IMR-90 (cell line): ENCODE data around the gene PRKCH. TPM values are rescaled to one million over a fixed set of nuclear protein-coding genes. Genes with fewer than 3 reads are reported as not detected.

Experiments used
- ATAC-seq: fragments of 200-7000 bp; cut with Tn5 transposase; 2 replicates; pipeline ENCODE4 v1.9.1; 2020; ENCODE audit warnings: low read depth, mild to moderate bottlenecking, moderate library complexity
- BruUV-seq: library from RNA; stranded (reverse); fragments of 400-500 nt; replicated peaks from 2 replicates; lab custom pipeline; 2021; lab: Mats Ljungman, UMichigan
- CTCF ChIA-PET: fragments of 300-600 bp; formaldehyde crosslinking; extraction: SDS; loops from one replicate; lab custom pipeline; 2021; ENCODE audit warnings: antibody characterized with exemption; lab: Yijun Ruan, JAX
- POLR2A ChIA-PET: fragments of 300-600 bp; sonication (Branson Sonifier 250); formaldehyde crosslinking; loops from one replicate; lab custom pipeline; 2022; ENCODE audit warnings: antibody characterized with exemption; ENCODE audit not compliant: unreplicated experiment; lab: Charles Lee
- DNase-seq: peaks from one replicate; pipeline ENCODE4 v3.0.0; 2013
- H2AFZ ChIP-seq: replicated peaks from 2 replicates; pipeline ENCODE3; 2013; ENCODE audit warnings: low read length, mild to moderate bottlenecking; ENCODE audit not compliant: poor library complexity
- H2AK5ac ChIP-seq: 2 replicates; pipeline ENCODE4 v1.6.1; 2013; ENCODE audit warnings: low read depth, low read length, inconsistent platforms
- H2AK9ac ChIP-seq: replicated peaks from 2 replicates; pipeline ENCODE3; 2013; ENCODE audit warnings: mild to moderate bottlenecking, low read depth, low read length, moderate library complexity; ENCODE audit not compliant: poor library complexity
- H2BK120ac ChIP-seq: 2 replicates; pipeline ENCODE4 v1.6.1; 2013; ENCODE audit warnings: low read depth, low read length, inconsistent platforms
- H2BK15ac ChIP-seq: 3 replicates; pipeline ENCODE4 v1.6.1; 2013; ENCODE audit warnings: low read depth, low read length, inconsistent platforms
- H2BK20ac ChIP-seq: 2 replicates; pipeline ENCODE4 v1.6.1; 2013; ENCODE audit warnings: low read depth, mild to moderate bottlenecking, inconsistent platforms, low read length, moderate library complexity
- H2BK5ac ChIP-seq: 2 replicates; pipeline ENCODE4 v1.6.1; 2013; ENCODE audit warnings: mild to moderate bottlenecking, low read depth, low read length, inconsistent platforms; ENCODE audit not compliant: poor library complexity, severe bottlenecking
- H3K14ac ChIP-seq: replicated peaks from 2 replicates; pipeline ENCODE4 v1.6.1; 2013; ENCODE audit warnings: low read depth, low read length, inconsistent platforms
- H3K18ac ChIP-seq: 2 replicates; pipeline ENCODE4 v1.6.1; 2013; ENCODE audit warnings: low read depth, low read length, control low read depth
- H3K23ac ChIP-seq: 2 replicates; pipeline ENCODE4 v1.6.1; 2013; ENCODE audit warnings: low read depth, low read length, inconsistent platforms
- H3K27ac ChIP-seq: 2 replicates; pipeline ENCODE4 v1.5.1; 2013; ENCODE audit warnings: mild to moderate bottlenecking, control low read depth, low read length; ENCODE audit not compliant: insufficient read depth
- H3K27me3 ChIP-seq: 2 replicates; pipeline ENCODE4 v1.6.1; 2013; ENCODE audit warnings: low read length; ENCODE audit not compliant: control insufficient read depth, insufficient read depth
- H3K36me3 ChIP-seq: 2 replicates; pipeline ENCODE4 v1.6.1; 2013; ENCODE audit warnings: low read length, mixed read lengths; ENCODE audit not compliant: control insufficient read depth, insufficient read depth
- H3K4ac ChIP-seq: 2 replicates; pipeline ENCODE4 v1.6.1; 2013; ENCODE audit warnings: low read depth, low read length, inconsistent platforms
- H3K4me1 ChIP-seq: 2 replicates; pipeline ENCODE4 v1.6.1; 2013; ENCODE audit warnings: low read length, mixed read lengths; ENCODE audit not compliant: control insufficient read depth, insufficient read depth
- H3K4me2 ChIP-seq: 2 replicates; pipeline ENCODE4 v1.6.1; 2013; ENCODE audit warnings: low read depth, mild to moderate bottlenecking, control low read depth, low read length, moderate library complexity
- H3K4me3 ChIP-seq: 2 replicates; pipeline ENCODE4 v1.5.1; 2013; ENCODE audit warnings: low read depth, mild to moderate bottlenecking, control low read depth, low read length, moderate library complexity; ENCODE audit not compliant: insufficient read depth
- H3K56ac ChIP-seq: 2 replicates; pipeline ENCODE4 v1.6.1; 2013; ENCODE audit warnings: low read length, inconsistent platforms; ENCODE audit not compliant: insufficient read depth; ENCODE audit errors: extremely low read depth
- H3K79me1 ChIP-seq, 2 experiments: 2 replicates each; pipeline ENCODE4 v1.6.1; 2013; ENCODE audit warnings: low read length in 2 of 2, inconsistent platforms in 1 of 2, low read depth in 1 of 2
- H3K9ac ChIP-seq: 2 replicates; pipeline ENCODE4 v1.6.1; 2013; ENCODE audit warnings: low read depth, low read length, control low read depth
- H3K9me1 ChIP-seq: 2 replicates; pipeline ENCODE4 v1.6.1; 2013; ENCODE audit warnings: low read length, inconsistent platforms; ENCODE audit not compliant: insufficient read depth
- H3K9me3 ChIP-seq: 2 replicates; pipeline ENCODE4 v1.6.1; 2013; ENCODE audit warnings: low read length; ENCODE audit not compliant: control insufficient read depth, insufficient read depth
- H4K20me1 ChIP-seq: 2 replicates; pipeline ENCODE4 v1.6.1; 2013; ENCODE audit warnings: low read length, inconsistent platforms; ENCODE audit not compliant: insufficient read depth
- H4K5ac ChIP-seq: 2 replicates; pipeline ENCODE4 v1.6.1; 2013; ENCODE audit warnings: mild to moderate bottlenecking, low read depth, low read length, control low read depth
- H4K8ac ChIP-seq, 2 experiments: 2 replicates each; pipeline ENCODE4 v1.6.1; 2013; ENCODE audit warnings: low read depth in 2 of 2, low read length in 2 of 2, control low read depth in 1 of 2, inconsistent platforms in 1 of 2
- H4K91ac ChIP-seq: 2 replicates; pipeline ENCODE4 v1.6.1; 2013; ENCODE audit warnings: low read depth, low read length, inconsistent platforms; ENCODE audit not compliant: insufficient read depth
- BHLHE40 ChIP-seq: fragments of 150-350 bp; IDR thresholded peaks from 2 replicates; pipeline ENCODE4 v1.6.1; 2016; ENCODE audit warnings: mild to moderate bottlenecking, low read depth, low read length
- CEBPB ChIP-seq: IDR thresholded peaks from 2 replicates; pipeline ENCODE4 v1.6.1; 2012; ENCODE audit warnings: low read depth, low read length, improper control_type of control experiment
- CHD1 ChIP-seq: IDR thresholded peaks from 2 replicates; pipeline ENCODE4 v1.6.1; 2012; ENCODE audit warnings: low read depth, low read length, improper control_type of control experiment
- CTCF ChIP-seq: conservative IDR thresholded peaks from 2 replicates; pipeline ENCODE4 v1.5.1; 2012; ENCODE audit warnings: mild to moderate bottlenecking, low read depth, low read length, improper control_type of control experiment
- ELK1 ChIP-seq: fragments of 150-350 bp; IDR thresholded peaks from 2 replicates; pipeline ENCODE4 v1.6.1; 2016; ENCODE audit warnings: low read depth, mild to moderate bottlenecking, low read length, moderate library complexity, borderline replicate concordance
- FOS ChIP-seq: fragments of 150-350 bp; IDR thresholded peaks from 2 replicates; pipeline ENCODE4 v1.6.1; 2016; ENCODE audit warnings: low read depth, low read length
- MAFK ChIP-seq: IDR thresholded peaks from 2 replicates; pipeline ENCODE4 v1.6.1; 2012; ENCODE audit warnings: low read depth, low read length, improper control_type of control experiment
- MAZ ChIP-seq: IDR thresholded peaks from 2 replicates; pipeline ENCODE4 v1.6.1; 2012; ENCODE audit warnings: low read depth, mild to moderate bottlenecking, low read length, improper control_type of control experiment, moderate library complexity, borderline replicate concordance
- MXI1 ChIP-seq: IDR thresholded peaks from 2 replicates; pipeline ENCODE4 v1.6.1; 2012; ENCODE audit warnings: low read depth, mild to moderate bottlenecking, low read length, moderate library complexity, borderline replicate concordance
- NFE2L2 ChIP-seq: fragments of 150-350 bp; IDR thresholded peaks from 2 replicates; pipeline ENCODE4 v1.6.1; 2016; ENCODE audit warnings: low read depth, mild to moderate bottlenecking, low read length
- POLR2A ChIP-seq: IDR thresholded peaks from 2 replicates; pipeline ENCODE4 v1.6.1; 2012; ENCODE audit warnings: mild to moderate bottlenecking, low read depth, low read length
- RAD21 ChIP-seq: IDR thresholded peaks from 2 replicates; pipeline ENCODE4 v1.6.1; 2012; ENCODE audit warnings: low read length, improper control_type of control experiment
- RCOR1 ChIP-seq: IDR thresholded peaks from 2 replicates; pipeline ENCODE4 v1.6.1; 2012; ENCODE audit warnings: mild to moderate bottlenecking, low read length, improper control_type of control experiment; ENCODE audit not compliant: insufficient replicate concordance
- RFX5 ChIP-seq: IDR thresholded peaks from 2 replicates; pipeline ENCODE4 v1.8.0; 2012; ENCODE audit warnings: low read depth, mild to moderate bottlenecking, low read length, moderate library complexity
- SMC3 ChIP-seq: fragments of 150-350 bp; IDR thresholded peaks from 2 replicates; pipeline ENCODE4 v1.6.1; 2016; ENCODE audit warnings: low read depth, mild to moderate bottlenecking, antibody characterized with exemption, low read length, moderate library complexity
- WGBS, 2 experiments: methylation state at CpG; one replicate each; pipeline versions ENCODE4 v1.1.5 to v1.1.7; 2013; ENCODE audit warnings: missing lambda C conversion rate in 2 of 2; ENCODE audit not compliant: insufficient read length in 1 of 2; ENCODE audit errors: extremely low coverage in 2 of 2; 5-methylcytosine and 5-hydroxymethylcytosine counted together
- dilution Hi-C: fragments of 300-500 bp; cut with HindIII; formaldehyde crosslinking; loops from one replicate; pipeline ENCODE4 v1.14.3; 2018; ENCODE audit warnings: low sequenced_read_pairs; ENCODE audit not compliant: unreplicated experiment
- in situ Hi-C: fragments of 300-500 bp; cut with MboI; formaldehyde crosslinking; loops from 3 replicates; pipeline ENCODE4 v1.14.3; 2019; ENCODE audit warnings: low sequenced_read_pairs, inconsistent platforms, mixed read lengths
- intact Hi-C: fragments of 100-400 bp; cut with micrococcal nuclease; formaldehyde crosslinking; loops from 2 replicates; pipeline ENCODE4 v1.10.0; 2022
- polyA plus RNA-seq, 3 experiments: library from polyadenylated mRNA; depleted of rRNA; stranded (reverse); fragments of >200 nt; gene quantifications; 2 replicates each; pipeline ENCODE4 v1.2.3, GENCODE V29; 2012; ENCODE audit warnings: low replicate concordance in 1 of 3
- total RNA-seq: library from RNA; depleted of rRNA; stranded (reverse); fragments of >200 nt; gene quantifications from 2 replicates; pipeline ENCODE4 v1.2.3, GENCODE V29; 2012
- TF ChIP-seq, protein P1 (sequence below): fragments of 150-350 bp; IDR thresholded peaks from 2 replicates; pipeline ENCODE4 v1.6.1; 2017; ENCODE audit warnings: mild to moderate bottlenecking, antibody characterized with exemption, low read length, low read depth

PRKCH gene
- total and polyA plus RNA-seq, 2 of the 4 experiments (the other 2 are of a cell fraction) = 1.6 to 2.3 TPM

DNA sequence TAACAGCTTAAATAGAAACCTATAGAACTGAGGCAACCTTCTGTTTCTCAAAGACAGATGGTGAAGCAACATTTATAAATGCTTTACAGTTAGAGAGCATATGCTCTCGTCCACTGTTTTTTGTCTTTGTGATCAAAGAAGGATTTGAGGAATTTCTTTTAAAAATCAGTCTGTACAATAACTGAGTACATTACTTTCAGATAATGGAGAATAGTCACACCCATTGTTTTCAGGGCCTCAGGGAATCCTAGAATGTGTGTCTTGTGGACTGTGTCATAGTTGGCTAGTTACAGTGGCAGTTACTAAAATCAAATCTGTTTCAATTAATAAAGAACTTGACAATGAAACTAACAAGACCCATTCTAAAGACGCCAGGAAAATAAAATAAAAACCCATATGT lies 107.9 kb downstream of the PRKCH start:
- BruUV-seq = no TSS peak
- no CpG with 5 or more reads among the region's 2 CpGs for WGBS, 2 experiments
- H4K91ac ChIP-seq = no peak overlapping the region
- no peak overlapping the region for H3K14ac ChIP-seq
- H3K9ac ChIP-seq = no peak overlapping the region
- intact Hi-C loops = no loop called here
- no peaks in the 10 kb centered on the region for H4K20me1 ChIP-seq
- H3K27ac ChIP-seq = no peak overlapping the region
- H3K4me1 ChIP-seq = no peaks in the 10 kb centered on the region
- H3K4ac ChIP-seq = no peak overlapping the region
- H3K9me3 ChIP-seq = no peaks in the 10 kb centered on the region
- no peak overlapping the region for H3K18ac ChIP-seq
- peaks cover 18% of the 10 kb centered on the region for H3K27me3 ChIP-seq
- no peaks in the 10 kb centered on the region for H3K9me1 ChIP-seq
- CTCF ChIA-PET = no interaction called here
- no peak overlapping the region for H2BK15ac ChIP-seq
- no peak overlapping the region for H2AFZ ChIP-seq
- H2BK5ac ChIP-seq = no peak overlapping the region
- H3K4me3 ChIP-seq = no peak overlapping the region
- POLR2A ChIA-PET = no interaction called here
- H3K79me1 ChIP-seq = no peaks in the 10 kb centered on the region
- in situ Hi-C loops = no loop called here
- no peak for ATAC-seq
- no peak overlapping the region for H2BK120ac ChIP-seq
- no peak overlapping the region for H2AK5ac ChIP-seq
- no peak overlapping the region for H3K4me2 ChIP-seq
- no peak for DNase-seq
- TF ChIP-seq CTCF (no peak), CEBPB (no peak), ELK1 (no peak), MAZ (no peak), FOS (no peak), BHLHE40 (no peak), MAFK (no peak), SMC3 (no peak), RFX5 (no peak), POLR2A (no peak), MXI1 (no peak), NFE2L2 (no peak), RCOR1 (no peak), RAD21 (no peak), CHD1 (no peak)
- TF ChIP-seq, protein P1, sequence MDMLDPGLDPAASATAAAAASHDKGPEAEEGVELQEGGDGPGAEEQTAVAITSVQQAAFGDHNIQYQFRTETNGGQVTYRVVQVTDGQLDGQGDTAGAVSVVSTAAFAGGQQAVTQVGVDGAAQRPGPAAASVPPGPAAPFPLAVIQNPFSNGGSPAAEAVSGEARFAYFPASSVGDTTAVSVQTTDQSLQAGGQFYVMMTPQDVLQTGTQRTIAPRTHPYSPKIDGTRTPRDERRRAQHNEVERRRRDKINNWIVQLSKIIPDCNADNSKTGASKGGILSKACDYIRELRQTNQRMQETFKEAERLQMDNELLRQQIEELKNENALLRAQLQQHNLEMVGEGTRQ = no peak
- H3K23ac ChIP-seq = no peak overlapping the region
- no peak overlapping the region for H3K56ac ChIP-seq
- H4K5ac ChIP-seq = no peak overlapping the region
- H2BK20ac ChIP-seq = no peak overlapping the region
- H2AK9ac ChIP-seq = no peak overlapping the region
- dilution Hi-C loops = no loop called here
- H4K8ac ChIP-seq = no peak overlapping the region
- no peaks in the 10 kb centered on the region for H3K36me3 ChIP-seq
